Colon (tissue), 2 donors: ENCODE measurements around the gene CDC45.
A peak's percentile ranks its signal among the peaks of the same experiment; 100 is the strongest.
"Not testable (repeated sequence)": the region's sequence is repeated elsewhere in the genome, so short reads cannot be mapped to it uniquely, and the experiment has no call there.

Source experiments
- FAIRE-seq: peaks from 2 replicates; lab custom pipeline; 2012; peaks lifted over from hg19 to GRCh38; lab: Jason Lieb, UNC
- donor health status: control.
- donor health status: control.

Gene CDC45

GRCh38 chr22:19479355-19480172 is at the start of gene CDC45:
TSS of gene CDC45 (plus strand) at chr22:19479920. CDS start at chr22:19479969, 49 bp downstream.
- FAIRE-seq, result peak; percentile 75

DNA sequence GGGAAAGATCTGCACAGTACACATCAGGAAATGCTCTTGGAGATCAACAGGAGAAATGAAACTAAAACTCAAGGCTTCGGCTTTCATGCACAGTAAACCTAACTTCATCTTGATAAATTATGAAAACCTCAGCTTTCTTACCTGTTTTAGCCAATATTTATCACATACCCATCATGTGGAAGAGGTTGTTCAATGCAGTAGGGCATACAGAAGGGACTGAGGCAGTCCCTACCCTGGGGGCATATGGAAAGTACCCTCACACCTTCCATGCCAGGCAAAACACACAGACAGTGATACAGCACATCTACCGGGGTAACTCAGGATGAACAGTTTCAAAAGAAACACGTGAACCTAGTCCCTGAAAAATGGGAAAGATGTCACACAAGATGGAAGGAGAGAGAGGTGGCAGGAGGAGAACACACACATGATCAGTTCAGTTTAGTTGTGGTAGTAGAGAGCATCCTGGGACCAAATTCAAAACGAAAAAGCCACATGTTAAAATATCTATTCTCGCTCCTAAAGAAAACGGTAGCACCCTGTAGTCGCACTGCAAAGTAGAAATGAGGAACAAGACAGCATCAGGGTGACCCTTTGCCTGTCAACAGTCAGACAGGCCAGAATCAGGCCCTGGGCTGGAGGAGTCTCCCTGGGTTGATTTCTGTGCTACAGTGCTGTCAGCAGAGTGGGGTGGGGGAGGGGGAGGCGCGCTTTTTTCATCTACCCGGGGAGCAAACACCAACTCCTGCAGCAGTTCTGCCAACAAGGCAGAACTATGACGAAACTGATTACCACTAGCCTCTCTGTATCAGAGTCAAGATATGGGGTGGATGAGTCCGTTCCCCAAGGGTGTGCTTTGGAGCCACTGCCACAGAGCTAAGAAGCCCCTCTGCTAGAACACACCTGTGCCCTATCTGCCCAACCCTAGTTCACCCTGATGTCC is 49.5 kb upstream of the CDC45 start:
- no peak for FAIRE-seq

GRCh38 chr22:19430890-19431541 is 48.7 kb upstream of the CDC45 start:
- FAIRE-seq, result no peak

GRCh38 chr22:19431649-19432132 is 48.0 kb upstream of the CDC45 start, which contains the start of gene HIRA:
TSS of gene HIRA (minus strand) at chr22:19431733. CDS start at chr22:19431476, 257 bp downstream.
- FAIRE-seq, result no peak

DNA sequence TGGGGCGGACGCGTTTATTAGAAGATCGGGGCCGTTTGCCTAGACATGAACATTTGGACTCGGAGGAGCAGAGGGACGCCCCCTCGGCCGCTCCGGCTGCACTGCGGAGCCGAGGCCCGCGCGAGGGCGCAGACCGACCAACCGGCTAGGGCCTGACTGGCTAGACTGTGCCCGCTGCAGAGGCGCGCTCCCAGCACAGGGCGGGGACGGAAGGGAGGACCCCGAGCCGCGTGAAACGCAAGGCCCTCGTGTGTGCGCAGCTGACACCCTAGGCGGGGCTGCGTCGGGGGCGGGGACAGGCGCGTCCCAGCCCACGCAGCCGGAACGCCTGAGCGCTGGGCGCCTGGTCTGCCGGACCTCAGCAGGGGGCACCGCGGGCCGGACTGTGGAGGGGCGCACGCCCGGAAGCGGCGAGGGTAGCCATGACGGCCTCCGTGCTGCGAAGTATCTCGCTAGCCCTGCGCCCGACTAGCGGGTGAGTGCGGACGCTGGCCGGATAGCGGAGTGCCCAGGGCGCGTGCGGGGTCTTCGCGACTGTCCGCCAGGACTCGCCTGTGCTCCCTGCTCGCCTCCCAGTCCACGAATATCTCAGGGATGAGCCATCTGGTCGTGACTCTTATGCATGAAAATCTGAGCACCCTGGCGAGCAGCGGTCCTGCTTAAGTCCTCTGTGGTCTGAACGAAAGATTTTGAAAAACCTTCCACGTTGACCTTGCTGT is 47.4 kb upstream of the CDC45 start, which contains the start of gene MRPL40:
TSS of gene MRPL40 (plus strand) at position 413 of the 719 bp plus-strand sequence. CDS start at position 423, 10 bp downstream.
- no peak for FAIRE-seq

DNA sequence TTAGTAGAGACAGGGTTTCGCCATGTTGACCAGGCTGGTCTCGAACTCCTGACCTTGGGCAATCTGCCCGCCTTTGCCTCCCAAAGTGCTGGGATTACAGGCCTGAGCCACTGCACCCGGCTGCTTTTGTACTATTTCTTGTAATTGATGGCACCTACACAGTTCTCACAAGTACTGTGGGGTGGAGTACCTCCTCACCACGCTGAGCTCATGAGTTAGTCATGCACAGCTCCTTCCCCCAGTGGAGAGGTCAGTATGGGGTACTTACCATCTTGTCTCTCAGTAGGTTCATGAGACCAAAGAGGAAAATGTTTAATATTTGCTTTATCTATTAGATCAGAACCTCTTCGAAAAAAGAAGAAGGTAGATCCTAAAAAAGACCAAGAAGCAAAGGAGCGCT is 45.3 kb upstream of the CDC45 start:
- no peak for FAIRE-seq

DNA sequence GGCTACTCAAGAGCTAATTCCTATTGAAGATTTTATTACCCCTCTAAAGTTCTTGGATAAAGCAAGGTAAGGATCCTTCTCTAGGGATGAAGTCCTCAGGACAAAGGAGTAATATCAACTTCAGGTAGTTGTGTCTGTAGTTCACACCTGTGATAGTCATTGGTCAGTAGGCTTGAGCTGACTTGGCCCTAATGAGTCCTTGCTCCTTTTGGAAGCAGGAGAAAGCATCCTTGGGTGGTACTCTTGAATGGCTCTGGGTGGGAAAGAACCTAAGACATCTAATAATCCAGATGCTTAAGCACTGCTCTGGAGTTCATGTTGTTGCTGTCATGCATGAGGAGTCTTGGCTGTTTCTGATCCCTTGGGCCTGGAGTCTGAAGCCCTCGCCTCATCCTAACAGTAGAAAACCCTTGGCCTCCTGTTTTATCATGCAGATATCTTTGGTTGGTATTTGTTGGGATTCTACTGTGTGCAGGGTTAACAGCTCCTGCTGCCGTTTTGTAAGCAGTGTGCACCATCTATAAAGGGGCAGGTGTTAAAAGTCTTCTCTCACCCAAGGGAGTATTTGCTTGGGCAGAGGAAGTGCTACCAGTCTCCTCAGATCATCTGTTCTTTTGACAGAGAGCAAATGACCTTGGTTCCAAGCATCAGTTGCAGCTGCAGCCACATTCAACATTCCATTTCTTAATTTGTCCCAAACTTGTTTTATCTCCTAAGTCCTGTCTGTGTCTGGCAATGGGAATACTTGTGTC is 44.7 kb upstream of the CDC45 start:
- no peak for FAIRE-seq

DNA sequence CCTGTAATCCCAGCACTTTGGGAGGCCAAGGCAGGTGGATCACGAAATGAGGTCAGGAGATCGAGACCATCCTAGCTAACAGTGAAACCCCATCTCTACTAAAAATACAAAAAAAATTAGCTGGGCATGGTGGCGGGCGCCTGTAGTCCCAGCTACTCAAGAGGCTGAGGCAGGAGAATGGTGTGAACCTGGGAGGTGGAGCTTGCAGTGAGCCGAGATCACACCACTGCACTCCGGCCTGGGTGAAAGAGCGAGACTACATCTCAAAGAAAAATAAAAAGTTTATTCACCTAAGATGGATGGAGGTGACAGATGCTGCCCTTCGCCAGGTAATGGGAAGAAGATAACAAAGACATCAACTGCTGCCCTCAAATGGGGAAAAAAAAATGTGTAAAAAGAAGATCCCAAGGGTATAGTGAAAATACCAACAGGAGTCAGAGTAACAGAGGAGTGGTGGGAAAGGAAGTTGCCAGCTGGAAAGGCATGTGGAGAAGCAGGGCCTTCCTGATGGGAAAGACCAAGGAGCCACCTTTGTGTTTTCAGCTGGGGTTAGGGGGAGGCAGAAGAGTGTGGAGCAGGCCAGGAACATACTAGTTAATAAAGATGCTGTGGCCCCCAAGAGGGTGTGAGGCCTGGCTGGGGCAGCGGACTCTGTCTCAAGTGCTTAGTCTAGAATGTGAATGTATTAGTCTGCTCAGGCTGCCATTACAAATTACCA is 43.1 kb upstream of the CDC45 start:
- not testable (repeated sequence) for FAIRE-seq

DNA sequence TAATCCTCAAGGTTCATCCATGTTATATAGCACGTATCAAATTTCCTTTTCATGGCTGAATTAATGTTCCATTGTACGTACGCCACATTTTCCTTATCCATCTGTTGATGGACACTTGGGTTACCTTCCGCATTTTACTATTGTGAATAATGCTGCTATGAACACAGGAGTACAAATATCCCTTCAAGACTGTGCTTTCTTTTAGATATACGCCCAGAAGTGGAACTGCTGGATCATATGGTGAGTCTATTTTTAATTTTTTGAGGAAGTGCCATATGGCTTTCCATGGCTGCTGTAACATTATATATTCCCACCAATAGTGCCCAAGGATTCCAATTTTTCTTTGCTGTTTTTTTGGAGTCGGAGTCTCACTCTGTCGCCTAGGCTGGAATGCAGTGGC is 41.4 kb upstream of the CDC45 start:
- FAIRE-seq, result no peak

DNA sequence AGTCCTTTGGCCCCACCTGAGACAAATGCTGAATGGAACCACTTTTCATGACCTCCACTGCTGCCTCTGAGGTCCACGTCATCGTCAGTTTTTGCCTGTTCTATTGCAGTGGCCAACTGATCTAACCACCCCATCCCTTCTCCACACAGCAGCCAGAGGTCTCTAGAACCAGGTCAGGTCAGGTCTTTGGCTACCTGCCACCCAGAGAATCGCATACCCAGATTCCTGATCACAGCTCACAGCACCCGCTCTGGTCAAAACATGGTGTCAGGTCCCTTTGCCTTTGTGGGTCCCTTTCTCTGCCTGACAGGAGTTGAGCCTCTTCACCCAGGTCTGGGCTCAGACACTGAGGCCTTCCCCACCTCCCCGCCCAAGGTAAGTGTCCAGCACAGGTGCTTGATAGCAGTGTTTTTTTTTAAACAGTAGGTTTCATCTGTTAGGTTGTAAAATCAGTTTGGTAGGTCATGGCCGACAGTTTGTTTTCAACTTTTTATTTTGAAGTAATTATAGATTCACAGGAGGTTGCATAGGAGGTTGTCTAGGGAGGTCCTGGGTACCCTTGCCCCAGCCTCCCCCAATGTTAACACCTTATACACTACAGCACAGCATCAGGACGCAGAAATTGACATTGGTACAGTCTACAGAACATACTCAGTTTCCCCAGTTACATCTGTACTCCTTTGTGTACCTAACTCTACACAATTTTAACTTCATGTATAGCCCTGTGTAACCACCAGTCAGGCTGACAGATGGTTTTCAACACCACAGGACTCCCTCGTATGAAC is 39.1 kb upstream of the CDC45 start:
- no peak for FAIRE-seq

DNA sequence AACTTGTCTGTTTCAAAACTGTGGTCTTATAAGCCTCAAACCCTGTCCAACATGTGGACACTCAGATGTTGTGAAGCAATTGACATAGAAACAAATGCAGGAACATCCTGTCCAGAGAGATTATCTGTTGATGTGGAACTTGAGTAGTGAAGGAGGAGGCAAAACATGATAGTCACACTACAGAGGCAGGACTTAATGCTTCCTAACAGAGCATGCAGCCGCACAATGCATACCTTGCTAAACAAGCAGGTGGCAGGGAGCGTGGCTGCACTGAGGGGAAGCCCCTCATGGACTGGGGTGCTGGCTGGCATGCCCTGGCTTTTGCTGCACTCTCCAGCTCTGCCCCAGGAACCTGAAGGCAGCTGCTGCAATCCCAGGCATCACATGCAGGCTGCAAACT is 37.6 kb upstream of the CDC45 start:
- no peak for FAIRE-seq

- FAIRE-seq, result no peak
Measured at GRCh38 chr22:19443544-19444211, 36.0 kb upstream of the CDC45 start.

DNA sequence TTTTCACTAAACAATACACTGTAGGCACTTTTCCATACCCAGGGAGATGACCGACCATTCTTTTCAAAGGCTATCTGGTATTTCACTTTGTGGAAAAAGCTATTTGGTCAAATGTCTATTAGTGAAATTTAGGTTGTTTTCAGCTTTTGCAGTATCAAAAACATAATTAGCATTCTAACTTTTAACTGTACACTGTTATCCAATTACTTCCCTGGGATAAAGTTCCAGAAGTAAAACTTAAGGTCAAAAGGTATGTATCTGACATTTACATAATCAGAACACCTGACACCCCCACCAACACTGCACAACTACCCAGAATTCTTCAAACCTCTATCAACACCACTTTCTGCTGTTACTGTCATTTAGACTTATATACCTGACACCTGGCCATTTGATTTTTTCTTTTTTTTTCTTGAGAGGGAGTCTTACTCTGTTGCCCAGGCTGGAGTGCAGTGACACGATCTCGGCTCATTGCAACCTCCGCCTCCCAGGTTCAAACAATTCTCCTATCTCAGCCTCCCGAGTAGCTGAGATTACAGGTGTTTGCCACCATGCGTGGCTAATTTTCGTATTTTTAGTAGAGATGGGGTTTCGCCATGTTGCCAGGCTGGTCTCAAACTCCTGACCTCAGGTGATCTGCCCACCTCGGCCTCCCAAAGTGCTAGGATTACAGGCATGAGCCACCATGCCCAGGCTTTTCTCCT is 34.3 kb upstream of the CDC45 start:
- FAIRE-seq, result not testable (repeated sequence)

DNA sequence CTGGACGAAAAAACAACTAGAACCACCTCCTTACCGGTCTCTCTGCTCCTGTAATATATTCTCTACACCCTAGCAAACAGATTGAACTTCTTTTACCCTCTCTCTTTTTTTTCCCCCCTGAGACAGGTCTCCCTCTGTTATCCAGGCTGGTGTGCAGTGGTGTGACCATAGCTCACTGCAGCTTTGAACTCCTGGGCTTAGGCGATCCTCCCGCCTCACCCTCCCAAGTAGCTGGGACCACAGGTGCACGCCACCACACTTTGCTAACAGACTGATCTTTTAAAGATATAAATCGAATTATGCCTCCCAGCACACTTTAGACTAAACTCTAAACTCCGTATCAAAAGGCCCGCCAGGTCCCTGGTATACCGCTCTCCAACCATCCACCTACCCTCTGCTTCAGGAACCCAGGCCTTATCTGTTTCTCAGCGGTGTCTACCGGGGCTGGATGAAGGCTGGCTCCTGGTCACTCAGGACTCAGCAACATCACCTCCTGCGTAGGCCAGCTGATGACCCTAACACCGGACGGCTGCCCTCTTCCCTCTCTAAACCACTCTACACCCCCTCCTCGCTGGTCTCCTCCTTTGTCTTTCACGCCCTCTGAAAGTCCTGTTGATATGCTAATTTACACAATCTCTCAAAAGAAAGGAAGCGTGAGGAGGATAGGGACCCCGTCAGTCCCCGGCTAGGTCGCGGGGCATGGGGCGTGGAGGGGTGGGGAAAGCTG is 33.0 kb upstream of the CDC45 start:
- no peak for FAIRE-seq

- no peak for FAIRE-seq
Measured at GRCh38 chr22:19447330-19448075, 32.2 kb upstream of the CDC45 start, which contains the start of gene C22orf39. TSS of gene C22orf39 (minus strand) at chr22:19447711. CDS start at chr22:19447688, 23 bp downstream.

DNA sequence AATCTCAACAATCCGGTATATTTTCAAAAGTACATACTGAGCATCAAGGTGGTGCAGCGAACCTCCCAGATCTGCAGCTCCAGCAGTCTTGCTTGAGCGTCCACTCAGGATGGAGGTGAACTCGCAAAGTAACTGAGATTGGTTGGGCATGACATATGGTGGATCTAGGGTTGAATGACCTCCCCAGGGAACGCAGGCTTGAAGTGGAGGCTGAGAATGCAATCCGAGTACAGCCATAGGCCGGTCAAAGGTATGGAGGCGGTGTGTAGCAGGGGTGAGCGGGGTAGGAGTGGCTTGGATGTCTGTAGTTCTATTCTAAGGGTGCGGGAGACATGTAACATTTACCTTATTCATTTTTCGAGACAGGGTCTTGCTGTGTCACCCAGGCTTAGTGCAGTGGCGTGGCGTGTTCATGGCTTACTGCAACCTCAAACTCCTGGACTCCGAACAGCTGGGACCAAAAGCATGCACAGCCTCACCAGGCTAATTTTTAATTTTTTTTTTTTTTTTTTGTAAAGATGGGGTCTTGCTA is 31.6 kb upstream of the CDC45 start:
- no peak for FAIRE-seq
